Middle frontal gyrus (tissue), 1 donor: Measurements from ENCODE around the gene RAPGEF6.
"Not testable (repeated sequence)": the region's sequence is repeated elsewhere in the genome, so short reads cannot be mapped to it uniquely, and the experiment has no call there.

Source experiments
- DNase-seq: peaks from one replicate; pipeline ENCODE4 v3.0.0-alpha.2; 2015; ENCODE audit warnings: low spot score; ENCODE audit errors: extremely low spot score

The RAPGEF6 gene

GRCh38 chr5:131608597-131608996, 26.4 kb downstream of the RAPGEF6 start:
- no peak for DNase-seq

GRCh38 chr5:131607903-131608540, 27.0 kb downstream of the RAPGEF6 start:
- DNase-seq: no peak

GRCh38 chr5:131607418-131607817, 27.6 kb downstream of the RAPGEF6 start:
- DNase-seq: no peak

- DNase-seq: no peak
These were observed 29.9 kb downstream of the RAPGEF6 start for GRCh38 chr5:131605086-131605485.

- no peak for DNase-seq
These were observed 39.7 kb downstream of the RAPGEF6 start for GRCh38 chr5:131595088-131596033.

- no peak for DNase-seq
These were observed 41.1 kb downstream of the RAPGEF6 start for GRCh38 chr5:131593921-131594320.

GRCh38 chr5:131593436-131593835, 41.6 kb downstream of the RAPGEF6 start:
- not testable (repeated sequence) for DNase-seq

GRCh38 chr5:131589510-131590348, 45.3 kb downstream of the RAPGEF6 start:
- no peak for DNase-seq

GRCh38 chr5:131587541-131587940, 47.5 kb downstream of the RAPGEF6 start:
- DNase-seq: no peak

GRCh38 chr5:131581702-131582101, 53.3 kb downstream of the RAPGEF6 start:
- DNase-seq: no peak

- DNase-seq: no peak
These were observed 54.9 kb downstream of the RAPGEF6 start for GRCh38 chr5:131579917-131580671.

GRCh38 chr5:131575660-131576227, 59.3 kb downstream of the RAPGEF6 start:
- DNase-seq: no peak

GRCh38 chr5:131571669-131572168, 63.3 kb downstream of the RAPGEF6 start:
- no peak for DNase-seq

- no peak for DNase-seq
These were observed 64.3 kb downstream of the RAPGEF6 start for GRCh38 chr5:131570757-131571156.

GRCh38 chr5:131564229-131564652, 70.8 kb downstream of the RAPGEF6 start:
- no peak for DNase-seq

- DNase-seq: no peak
These were observed 71.4 kb downstream of the RAPGEF6 start for GRCh38 chr5:131563434-131564228.

- no peak for DNase-seq
These were observed 84.4 kb downstream of the RAPGEF6 start for GRCh38 chr5:131550606-131551005.

- no peak for DNase-seq
These were observed 86.9 kb downstream of the RAPGEF6 start for GRCh38 chr5:131548176-131548575.

GRCh38 chr5:131545845-131546244, 89.2 kb downstream of the RAPGEF6 start:
- no peak for DNase-seq

- DNase-seq: no peak
These were observed 92.3 kb downstream of the RAPGEF6 start for GRCh38 chr5:131542723-131543122.
